Astrocyte of the cerebellum (primary cell): ENCODE results near the gene PLPP2.
A peak's percentile ranks its signal among the peaks of the same experiment; 100 is the strongest.

Experiments used
- DNase-seq: peaks from one replicate; pipeline ENCODE4 v3.0.0-alpha.2; 2011; ENCODE audit warnings: low read depth
- H3K4me3 ChIP-seq: 2 replicates; pipeline ENCODE4 v1.5.1; 2011; ENCODE audit warnings: mild to moderate bottlenecking, low read depth, low read length, moderate library complexity
- CTCF ChIP-seq: IDR thresholded peaks from 2 replicates; pipeline ENCODE4 v1.5.1; 2012; ENCODE audit warnings: low read length, low read depth, moderate library complexity, mild to moderate bottlenecking; ENCODE audit errors: missing control alignments
- in situ Hi-C: cut with HindIII; loops from 2 replicates; pipeline ENCODE4 v1.10.0; 2017; ENCODE audit warnings: low sequenced_read_pairs

Gene PLPP2

GRCh38 chr19:291006-291521 is at the start of gene PLPP2:
Gene PLPP2, minus strand, starts transcription at chr19:291403. Its CDS starts 67 bp downstream, at chr19:291336.
- DNase-seq = no peak
- H3K4me3 ChIP-seq = peak within 1 kb of the TSS; percentile 57
- no peak for TF ChIP-seq CTCF
- in situ Hi-C loops = no loop called here

GRCh38 chr19:340620-341385 is 49.6 kb upstream of the PLPP2 start:
- in situ Hi-C loops = no loop called here
- H3K4me3 ChIP-seq = no peak overlapping the region
- DNase-seq = no peak
- no peak for TF ChIP-seq CTCF

GRCh38 chr19:339262-339887 is 48.2 kb upstream of the PLPP2 start:
- H3K4me3 ChIP-seq = no peak overlapping the region
- DNase-seq = no peak
- TF ChIP-seq CTCF = no peak
- in situ Hi-C loops = no loop called here

GRCh38 chr19:338421-338820 is 47.2 kb upstream of the PLPP2 start:
- H3K4me3 ChIP-seq = no peak overlapping the region
- in situ Hi-C loops = no loop called here
- no peak for TF ChIP-seq CTCF
- DNase-seq = no peak

- no peak for DNase-seq
- in situ Hi-C loops = no loop called here
- no peak for TF ChIP-seq CTCF
- no peak overlapping the region for H3K4me3 ChIP-seq
These were observed 44.9 kb upstream of the PLPP2 start for GRCh38 chr19:336067-336614.

- no peak for TF ChIP-seq CTCF
- in situ Hi-C loops = no loop called here
- DNase-seq = no peak
- H3K4me3 ChIP-seq = no peak overlapping the region
These were observed 44.4 kb upstream of the PLPP2 start for GRCh38 chr19:335486-336066.
